Neural progenitor cell (in vitro differentiated cells): ENCODE data around the gene RNF175.

Experiments used
- EZH2phosphoT487 ChIP-seq: fragments of 200-600 bp; sonication (generic); IDR thresholded peaks from 2 replicates; pipeline ENCODE4 v1.6.1; 2017; ENCODE audit warnings: antibody characterized with exemption
- TF ChIP-seq, protein P1 (sequence below): fragments of 200-600 bp; sonication (generic); IDR thresholded peaks from 2 replicates; pipeline ENCODE4 v1.5.1; 2017; ENCODE audit warnings: antibody characterized with exemption, mild to moderate bottlenecking

GRCh38 chr4:153773236-153773690, 13.4 kb upstream of the RNF175 start:
- TF ChIP-seq, protein P1, sequence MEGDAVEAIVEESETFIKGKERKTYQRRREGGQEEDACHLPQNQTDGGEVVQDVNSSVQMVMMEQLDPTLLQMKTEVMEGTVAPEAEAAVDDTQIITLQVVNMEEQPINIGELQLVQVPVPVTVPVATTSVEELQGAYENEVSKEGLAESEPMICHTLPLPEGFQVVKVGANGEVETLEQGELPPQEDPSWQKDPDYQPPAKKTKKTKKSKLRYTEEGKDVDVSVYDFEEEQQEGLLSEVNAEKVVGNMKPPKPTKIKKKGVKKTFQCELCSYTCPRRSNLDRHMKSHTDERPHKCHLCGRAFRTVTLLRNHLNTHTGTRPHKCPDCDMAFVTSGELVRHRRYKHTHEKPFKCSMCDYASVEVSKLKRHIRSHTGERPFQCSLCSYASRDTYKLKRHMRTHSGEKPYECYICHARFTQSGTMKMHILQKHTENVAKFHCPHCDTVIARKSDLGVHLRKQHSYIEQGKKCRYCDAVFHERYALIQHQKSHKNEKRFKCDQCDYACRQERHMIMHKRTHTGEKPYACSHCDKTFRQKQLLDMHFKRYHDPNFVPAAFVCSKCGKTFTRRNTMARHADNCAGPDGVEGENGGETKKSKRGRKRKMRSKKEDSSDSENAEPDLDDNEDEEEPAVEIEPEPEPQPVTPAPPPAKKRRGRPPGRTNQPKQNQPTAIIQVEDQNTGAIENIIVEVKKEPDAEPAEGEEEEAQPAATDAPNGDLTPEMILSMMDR = peak; percentile 45
- TF ChIP-seq EZH2phosphoT487 = no peak
